ENCODE data around the gene STK32B.

DNA sequence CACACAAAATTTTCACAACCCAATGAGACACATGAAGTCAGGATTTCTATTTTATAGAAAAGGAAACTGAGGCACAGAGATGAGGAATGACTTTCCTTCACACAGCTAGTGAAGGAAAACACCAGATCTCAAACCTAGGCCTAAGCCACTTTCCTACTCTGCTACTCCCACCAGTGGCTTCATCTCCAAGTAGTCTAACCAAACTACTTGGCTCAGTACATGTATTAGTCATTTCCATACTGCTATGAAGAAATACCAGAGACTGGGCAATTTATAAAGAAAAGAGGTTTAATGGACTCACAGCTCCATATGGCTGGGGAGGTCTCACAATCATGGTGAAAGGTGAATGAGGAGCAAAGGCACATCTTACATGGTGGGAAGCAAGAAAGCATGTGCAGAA, 460.5 kb downstream of the STK32B start:
- TF ChIP-seq CTCF (IDR thresholded peaks at IDR 0.05 in 4 of 5, conservative IDR thresholded peaks at IDR 0.05 in 1 of 5) (no peak), POLR2A (IDR thresholded peaks at IDR 0.05) (no peak)

All from gastrocnemius medialis (tissue), 4 donors.